Omental fat pad (tissue), 4 donors: ENCODE measurements around the gene TRAPPC11. TPM values are rescaled to one million over a fixed set of nuclear protein-coding genes. Genes with fewer than 3 reads are reported as not detected.

Experiments
- ATAC-seq: fragments of 150-250 bp; one replicate; pipeline ENCODE4 v1.9.1; 2016; ENCODE audit warnings: mild to moderate bottlenecking, moderate library complexity; ENCODE audit not compliant: low FRiP score
- DNase-seq: peaks from one replicate; pipeline ENCODE4 v3.0.0-alpha.2; 2019; ENCODE audit warnings: low spot score
- total RNA-seq, 4 donors: library from RNA; depleted of rRNA; stranded (reverse); fragments of >200 nt; gene quantifications; one replicate each; pipeline ENCODE4 v1.1.0, GENCODE V29; 2016
- TF ChIP-seq, protein P1 (sequence below), 3 donors: fragments of 450-650 bp; IDR thresholded peaks; one replicate each; pipeline ENCODE4 v1.5.1; 2016 to 2017; ENCODE audit warnings: antibody characterized with exemption in 3 of 3, mild to moderate bottlenecking in 3 of 3, moderate library complexity in 2 of 3

TRAPPC11 gene
- total RNA-seq, 4 donors from 2014 or later, result 31.1 to 76.9 (median 42.1) TPM

DNA sequence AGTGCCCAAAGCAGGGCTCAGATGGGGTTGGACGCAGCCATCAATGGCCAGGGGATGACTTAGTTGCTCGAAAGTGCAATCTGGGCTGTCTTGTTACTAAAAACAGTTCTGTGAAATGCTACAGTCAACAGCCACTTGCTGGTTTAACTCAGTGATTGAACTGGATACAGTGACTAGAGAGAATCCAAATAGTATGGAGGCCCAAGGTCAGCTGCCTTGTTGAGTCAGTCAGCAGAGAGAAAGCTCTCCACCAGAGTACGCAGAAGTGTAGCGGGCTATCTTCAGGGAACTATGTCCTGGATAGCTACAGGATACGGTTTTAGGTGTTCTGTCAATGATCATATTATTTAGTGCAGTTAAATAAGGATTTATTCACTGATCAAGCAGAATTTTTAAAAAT, 68.4 kb downstream of the TRAPPC11 start:
- ATAC-seq (no peak), DNase-seq (no peak)
- TF ChIP-seq, protein P1, sequence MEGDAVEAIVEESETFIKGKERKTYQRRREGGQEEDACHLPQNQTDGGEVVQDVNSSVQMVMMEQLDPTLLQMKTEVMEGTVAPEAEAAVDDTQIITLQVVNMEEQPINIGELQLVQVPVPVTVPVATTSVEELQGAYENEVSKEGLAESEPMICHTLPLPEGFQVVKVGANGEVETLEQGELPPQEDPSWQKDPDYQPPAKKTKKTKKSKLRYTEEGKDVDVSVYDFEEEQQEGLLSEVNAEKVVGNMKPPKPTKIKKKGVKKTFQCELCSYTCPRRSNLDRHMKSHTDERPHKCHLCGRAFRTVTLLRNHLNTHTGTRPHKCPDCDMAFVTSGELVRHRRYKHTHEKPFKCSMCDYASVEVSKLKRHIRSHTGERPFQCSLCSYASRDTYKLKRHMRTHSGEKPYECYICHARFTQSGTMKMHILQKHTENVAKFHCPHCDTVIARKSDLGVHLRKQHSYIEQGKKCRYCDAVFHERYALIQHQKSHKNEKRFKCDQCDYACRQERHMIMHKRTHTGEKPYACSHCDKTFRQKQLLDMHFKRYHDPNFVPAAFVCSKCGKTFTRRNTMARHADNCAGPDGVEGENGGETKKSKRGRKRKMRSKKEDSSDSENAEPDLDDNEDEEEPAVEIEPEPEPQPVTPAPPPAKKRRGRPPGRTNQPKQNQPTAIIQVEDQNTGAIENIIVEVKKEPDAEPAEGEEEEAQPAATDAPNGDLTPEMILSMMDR (IDR thresholded peaks at IDR 0.05), result no peak

GRCh38 chr4:183728223-183729068, 69.4 kb downstream of the TRAPPC11 start:
- no peak for DNase-seq
- TF ChIP-seq, protein P1 (IDR thresholded peaks at IDR 0.05), result no peak
- no peak for ATAC-seq

GRCh38 chr4:183729069-183729406, 69.9 kb downstream of the TRAPPC11 start:
- no peak for DNase-seq
- TF ChIP-seq, protein P1 (IDR thresholded peaks at IDR 0.05), result no peak
- ATAC-seq, result no peak

DNA sequence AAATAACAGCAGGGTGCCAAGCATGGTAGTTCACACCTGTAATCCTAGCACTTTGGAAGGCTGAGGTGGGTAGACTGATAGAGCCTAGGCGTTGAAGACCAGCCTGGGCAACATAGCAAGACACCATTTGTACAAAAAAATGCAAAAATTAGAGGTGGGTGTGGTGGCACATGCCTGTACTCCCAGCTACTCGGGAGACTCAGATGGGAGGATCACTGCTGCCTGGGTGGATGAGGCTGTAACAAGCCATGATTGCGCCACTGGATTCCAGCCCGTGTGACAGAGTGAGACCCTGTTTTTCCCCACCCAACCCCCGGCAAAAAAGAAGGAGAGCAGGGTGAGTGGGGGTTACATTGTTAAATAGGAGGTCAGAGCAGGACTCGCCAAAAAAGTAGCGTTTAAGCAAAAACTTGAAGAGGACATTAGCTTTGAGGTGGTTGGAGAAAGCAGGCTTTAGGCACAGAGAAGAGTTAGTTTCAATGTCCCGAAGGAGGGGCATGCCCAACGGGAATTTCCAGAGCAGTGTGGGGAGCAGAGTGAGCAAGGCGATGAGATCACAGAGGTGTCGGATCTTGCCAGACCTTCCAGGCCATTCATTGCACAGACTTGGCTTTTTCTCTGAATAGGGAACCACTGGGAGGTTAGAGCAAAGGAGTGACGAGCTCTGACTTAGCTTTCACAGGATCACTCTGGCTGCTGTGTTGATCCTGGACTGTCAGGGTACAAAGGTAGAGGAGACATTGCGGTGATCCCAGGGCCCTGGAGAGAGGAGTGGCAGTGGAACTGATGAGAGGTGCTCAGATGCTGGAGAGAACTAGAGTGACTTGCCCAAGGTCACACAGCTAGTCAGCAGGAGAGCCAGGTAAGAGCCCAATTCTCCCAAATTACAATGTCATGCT, 70.6 kb downstream of the TRAPPC11 start:
- TF ChIP-seq, protein P1 (IDR thresholded peaks at IDR 0.05), result no peak
- ATAC-seq, result no peak
- DNase-seq, result no peak

DNA sequence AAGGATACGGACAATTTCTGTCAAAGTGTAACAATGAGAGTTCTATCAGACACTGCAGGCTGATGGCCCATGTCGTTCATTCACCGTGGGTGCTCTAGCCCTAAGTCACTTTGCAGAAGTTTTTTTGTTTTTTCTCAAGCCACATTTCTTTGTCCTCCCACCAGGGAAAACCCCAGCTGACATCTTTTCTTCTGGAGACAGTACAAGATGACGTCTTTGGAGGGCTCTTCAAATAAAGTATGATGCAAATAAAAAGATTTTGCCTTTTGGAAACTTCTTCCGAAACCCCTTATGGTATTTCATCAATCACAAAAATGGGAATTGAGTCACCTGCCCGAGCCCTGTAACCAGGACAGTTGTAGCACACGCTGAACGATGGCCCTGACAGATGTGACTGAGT, 73.2 kb downstream of the TRAPPC11 start:
- TF ChIP-seq, protein P1 (IDR thresholded peaks at IDR 0.05), result no peak
- DNase-seq (no peak), ATAC-seq (no peak)

DNA sequence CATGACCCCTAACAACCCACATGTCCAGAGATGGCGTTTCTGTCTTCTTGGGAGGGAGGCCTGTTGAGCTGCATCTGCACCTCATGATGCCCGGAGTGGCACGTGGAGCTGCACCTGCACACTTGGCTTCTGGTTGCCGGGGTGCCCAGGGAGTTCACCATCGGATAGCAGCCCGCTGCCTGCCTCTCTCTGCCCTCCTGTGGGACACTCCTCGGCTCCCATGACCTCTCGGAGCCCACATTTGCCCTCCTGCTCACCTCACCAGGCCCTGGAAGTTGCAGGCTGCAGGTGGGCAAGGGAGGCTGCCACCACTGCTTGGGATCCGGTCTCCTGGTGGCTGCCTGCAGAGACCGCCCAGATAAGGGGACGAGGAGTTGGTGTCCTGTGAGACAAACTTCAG, 74.1 kb downstream of the TRAPPC11 start:
- TF ChIP-seq, protein P1 (IDR thresholded peaks at IDR 0.05), result no peak
- DNase-seq (no peak), ATAC-seq (no peak)
